ENCODE measurements around the gene IL6ST.
"Not testable (repeated sequence)": the region's sequence is repeated elsewhere in the genome, so short reads cannot be mapped to it uniquely, and the experiment has no call there.

The IL6ST gene

DNA sequence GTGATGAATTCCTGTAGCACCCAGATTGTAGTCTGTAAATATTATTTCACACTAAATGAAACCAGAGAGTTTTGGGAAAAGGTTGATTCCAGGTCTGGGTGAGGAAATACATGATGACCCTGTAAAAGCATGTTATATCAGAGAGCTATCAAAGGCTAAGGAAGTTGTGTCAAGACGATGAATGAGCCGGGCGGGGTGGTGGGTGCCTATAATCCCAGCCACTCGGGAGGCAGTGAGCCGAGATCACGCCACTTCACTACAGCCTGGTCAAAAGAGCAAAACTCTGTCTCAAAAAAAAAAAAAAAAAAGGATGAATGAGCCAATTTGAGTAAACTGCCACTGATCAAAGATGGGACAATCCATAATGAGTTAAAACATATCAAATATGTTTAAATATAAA lies 29.2 kb downstream of the IL6ST start:
- no peak for DNase-seq (ENCODE audit: low spot score)

DNA sequence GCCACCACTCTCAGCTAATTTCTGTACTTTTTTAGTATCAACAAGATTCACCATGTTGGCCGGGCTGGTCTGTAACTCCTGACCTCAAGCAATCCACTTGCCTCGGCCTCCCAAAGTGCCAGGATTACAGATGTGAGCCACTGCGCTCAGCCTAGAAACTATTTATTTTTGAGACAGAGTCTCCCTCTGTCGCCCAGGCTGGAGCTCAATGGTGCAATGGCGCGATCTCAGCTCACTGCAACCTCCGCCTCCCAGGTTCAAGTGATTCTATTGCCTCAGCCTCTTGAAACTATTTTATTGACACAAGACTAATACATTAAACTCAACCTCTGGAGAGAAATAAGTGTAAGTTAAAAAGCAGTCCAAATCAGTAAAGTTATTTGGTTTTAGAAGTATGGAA lies 34.0 kb downstream of the IL6ST start:
- no peak for DNase-seq (ENCODE audit: low spot score)

DNA sequence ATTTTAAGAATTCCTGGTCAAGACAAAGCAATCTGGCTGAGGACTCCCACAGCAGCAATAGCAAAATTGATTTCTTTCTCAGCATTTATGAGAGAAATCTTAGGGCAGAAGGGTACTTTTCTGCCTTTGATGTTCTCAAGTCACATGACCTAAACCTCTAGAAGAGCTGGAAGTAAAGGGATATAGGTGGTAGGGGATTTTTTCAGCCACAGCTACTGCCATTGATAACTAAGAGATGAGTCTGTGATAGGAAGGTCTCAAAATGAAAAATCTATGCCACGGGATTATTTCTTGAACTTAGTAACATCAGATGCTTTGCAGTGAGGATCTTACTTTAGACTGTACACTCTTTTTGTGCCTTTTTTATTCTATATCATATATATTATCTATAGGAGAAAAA lies 35.6 kb downstream of the IL6ST start:
- no peak for DNase-seq (ENCODE audit: low spot score)

DNA sequence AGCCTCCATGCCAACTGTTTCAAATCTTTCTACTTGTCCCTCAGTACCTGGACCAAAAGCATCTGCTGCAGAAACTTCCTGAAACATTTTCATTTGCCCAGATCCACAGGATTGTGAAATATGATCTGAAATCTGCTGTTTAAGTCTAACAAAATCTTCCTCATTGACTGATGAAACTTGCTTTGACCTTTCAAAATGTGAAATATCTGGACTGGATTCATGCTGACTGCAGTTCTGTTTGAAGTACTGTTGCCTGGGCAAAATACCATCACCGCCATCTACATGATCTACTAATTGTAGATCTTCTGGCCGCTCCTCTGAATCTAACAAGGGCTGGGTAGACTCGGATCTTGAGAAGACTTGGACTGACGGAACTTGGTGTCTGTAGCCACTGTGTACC lies 53.6 kb downstream of the IL6ST start:
- DNase-seq (ENCODE audit: low spot score) = not testable (repeated sequence)

DNA sequence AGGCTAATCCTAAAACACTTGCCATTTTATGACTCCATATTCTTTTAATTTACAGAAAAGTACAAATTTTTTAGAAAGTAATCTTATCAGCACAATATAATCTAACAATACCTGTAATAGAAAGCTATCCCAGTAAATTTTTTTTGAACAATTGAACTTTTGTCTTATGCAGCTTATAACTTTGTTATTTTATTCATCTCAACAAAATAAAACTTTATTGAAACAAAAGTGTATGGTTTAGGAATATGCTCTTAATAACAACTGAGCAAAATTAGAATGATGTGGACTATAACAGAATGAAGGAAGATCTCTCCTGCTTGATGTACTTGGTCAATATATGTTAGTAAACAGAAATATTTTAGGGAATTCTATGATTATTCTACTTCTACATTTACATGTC lies 57.2 kb downstream of the IL6ST start:
- DNase-seq (ENCODE audit: low spot score) = not testable (repeated sequence)

DNA sequence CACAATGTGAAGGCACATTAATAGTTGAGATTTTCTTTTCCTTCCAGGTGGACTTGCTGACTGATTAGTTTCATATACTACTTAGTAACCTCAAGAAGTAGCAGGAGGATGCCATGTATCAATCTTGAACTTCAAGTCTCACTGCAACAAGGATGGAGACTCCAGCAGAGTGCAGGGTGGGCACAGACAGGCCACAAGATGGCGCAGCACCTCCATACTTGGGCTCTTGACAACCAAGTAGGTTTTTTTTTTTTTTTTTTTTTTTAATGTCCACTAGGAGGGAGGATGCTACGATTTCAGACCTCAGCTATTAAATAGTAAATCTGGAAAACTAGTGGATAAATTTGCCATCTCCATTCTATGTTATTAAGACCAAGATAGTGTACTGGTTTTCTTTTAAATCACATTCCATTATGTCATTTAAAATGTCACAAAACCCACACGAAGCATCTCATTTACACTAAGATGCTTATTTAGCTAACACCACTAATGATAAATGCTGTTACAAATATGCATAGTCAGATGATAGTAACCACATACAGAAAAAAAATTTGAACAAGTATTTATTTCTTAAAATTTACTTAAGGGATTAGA lies 58.6 kb downstream of the IL6ST start:
- peak; percentile 41 for DNase-seq (ENCODE audit: low spot score)

DNA sequence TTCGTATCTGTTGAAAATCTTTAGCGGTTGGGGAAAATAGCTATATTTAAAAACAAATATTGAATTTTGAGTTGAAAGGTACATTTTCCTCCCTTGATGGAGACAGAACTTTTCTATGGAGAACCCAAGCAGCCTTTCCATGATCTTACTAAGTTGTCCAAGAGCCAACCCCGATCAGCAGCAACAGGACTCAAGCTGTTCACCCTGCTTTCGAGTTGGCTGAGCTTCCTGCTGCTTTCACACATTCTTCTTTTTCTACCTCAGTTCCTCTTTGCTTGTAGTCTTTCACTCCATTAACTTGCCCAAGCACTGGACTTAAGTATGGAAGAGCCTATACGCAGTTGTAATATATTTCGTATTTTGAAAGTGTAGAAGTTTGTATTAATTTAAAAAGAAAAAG lies 59.4 kb downstream of the IL6ST start:
- DNase-seq (ENCODE audit: low spot score) = no peak

DNA sequence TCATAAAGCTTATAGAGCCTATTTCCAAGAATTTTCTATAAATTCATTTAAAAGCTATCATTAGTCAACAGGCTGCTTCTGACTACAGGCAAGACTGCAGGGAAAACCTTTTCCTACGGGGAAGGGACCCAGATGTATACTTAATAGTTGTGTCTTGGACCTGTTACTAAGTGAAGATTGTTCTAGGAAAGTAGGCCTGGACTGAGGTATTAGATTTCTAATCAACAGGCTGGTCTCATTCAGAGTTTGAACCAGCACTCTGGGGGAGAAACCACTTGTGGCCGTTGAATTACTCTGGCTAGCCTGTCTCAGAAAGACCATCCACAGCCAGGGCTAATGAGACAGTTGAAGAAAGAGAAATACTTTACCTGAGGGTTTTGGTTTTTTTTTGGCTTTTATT lies 60.0 kb downstream of the IL6ST start:
- DNase-seq (ENCODE audit: low spot score) = no peak

DNA sequence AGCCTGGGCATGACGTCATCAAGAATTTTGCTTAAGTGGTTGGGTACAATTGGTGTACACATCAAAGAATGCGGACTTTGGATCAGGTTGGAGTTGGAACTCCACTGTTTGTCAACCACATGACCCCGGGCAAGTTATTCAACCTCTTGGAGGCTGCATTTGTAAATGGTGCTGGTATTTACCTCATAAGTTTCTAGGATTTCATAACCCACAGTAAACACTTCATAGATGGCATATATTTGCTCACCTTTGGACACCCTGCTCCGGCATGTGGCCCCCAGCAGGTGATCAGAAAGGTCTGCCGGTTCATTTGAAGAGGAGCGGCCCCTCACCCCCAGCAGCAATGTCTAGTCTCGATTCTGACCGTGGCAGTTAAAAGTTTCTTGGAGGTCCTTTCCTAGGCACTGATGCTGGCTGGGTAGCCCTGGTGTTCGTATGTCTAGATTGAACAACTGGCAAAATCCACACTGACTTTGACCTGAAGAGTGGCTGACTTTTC lies 60.6 kb downstream of the IL6ST start:
- no peak for DNase-seq (ENCODE audit: low spot score)

DNA sequence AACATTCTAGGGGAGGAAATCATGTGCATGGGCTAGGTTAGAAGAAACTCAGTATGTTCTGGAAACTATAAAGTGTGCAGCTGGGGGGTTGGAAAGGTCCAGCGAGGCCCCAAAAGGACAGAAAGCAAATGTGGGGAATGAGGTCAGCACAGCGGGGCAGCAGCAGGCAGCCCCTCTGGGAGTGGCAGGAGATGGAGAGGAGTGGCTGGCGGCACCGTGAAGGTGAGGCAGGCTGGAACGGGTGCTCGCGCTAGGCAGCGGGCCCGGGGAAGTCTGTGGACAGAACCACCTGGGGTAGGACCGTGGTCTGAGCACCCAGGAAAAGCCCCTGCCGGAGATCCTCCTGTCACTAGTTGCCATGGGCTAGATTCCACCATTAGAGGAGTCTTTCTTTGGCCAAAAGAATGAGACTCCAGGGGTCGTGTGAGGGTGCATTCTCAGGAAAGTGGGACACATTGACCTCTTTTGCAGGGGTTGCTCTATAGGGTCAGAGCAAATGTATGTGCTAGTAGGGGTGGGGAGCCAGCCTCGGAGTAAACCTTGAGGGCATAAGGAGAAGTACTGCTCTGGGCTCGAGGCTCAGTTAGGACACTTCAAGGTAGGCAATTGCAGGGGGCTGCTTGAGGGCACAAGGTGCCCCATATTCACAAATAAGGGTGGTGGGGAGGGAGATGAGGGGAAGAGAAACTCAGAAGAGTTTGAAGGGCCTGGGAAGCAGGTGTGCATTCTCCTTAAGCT lies 61.2 kb downstream of the IL6ST start:
- no peak for DNase-seq (ENCODE audit: low spot score)

DNA sequence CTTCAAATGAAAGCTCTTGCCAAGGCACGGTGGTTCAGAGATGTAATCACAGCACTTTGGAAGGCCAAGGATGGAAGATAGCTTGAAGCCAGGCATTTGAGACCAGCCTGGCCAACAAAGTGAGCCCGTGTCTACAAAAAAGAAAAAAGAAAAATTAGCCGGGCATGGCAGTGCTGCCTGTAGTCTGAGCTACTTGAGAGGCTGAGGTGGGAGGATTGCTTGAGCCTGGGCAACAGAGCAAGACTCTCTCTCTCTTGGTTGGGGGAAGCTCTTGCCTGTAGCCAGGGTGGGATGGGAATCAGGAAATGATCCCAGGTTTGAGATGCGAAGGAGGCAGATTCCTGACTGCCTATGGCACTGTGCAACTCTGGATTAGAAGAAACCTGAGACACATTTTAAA lies 62.1 kb downstream of the IL6ST start:
- no peak for DNase-seq (ENCODE audit: low spot score)

DNA sequence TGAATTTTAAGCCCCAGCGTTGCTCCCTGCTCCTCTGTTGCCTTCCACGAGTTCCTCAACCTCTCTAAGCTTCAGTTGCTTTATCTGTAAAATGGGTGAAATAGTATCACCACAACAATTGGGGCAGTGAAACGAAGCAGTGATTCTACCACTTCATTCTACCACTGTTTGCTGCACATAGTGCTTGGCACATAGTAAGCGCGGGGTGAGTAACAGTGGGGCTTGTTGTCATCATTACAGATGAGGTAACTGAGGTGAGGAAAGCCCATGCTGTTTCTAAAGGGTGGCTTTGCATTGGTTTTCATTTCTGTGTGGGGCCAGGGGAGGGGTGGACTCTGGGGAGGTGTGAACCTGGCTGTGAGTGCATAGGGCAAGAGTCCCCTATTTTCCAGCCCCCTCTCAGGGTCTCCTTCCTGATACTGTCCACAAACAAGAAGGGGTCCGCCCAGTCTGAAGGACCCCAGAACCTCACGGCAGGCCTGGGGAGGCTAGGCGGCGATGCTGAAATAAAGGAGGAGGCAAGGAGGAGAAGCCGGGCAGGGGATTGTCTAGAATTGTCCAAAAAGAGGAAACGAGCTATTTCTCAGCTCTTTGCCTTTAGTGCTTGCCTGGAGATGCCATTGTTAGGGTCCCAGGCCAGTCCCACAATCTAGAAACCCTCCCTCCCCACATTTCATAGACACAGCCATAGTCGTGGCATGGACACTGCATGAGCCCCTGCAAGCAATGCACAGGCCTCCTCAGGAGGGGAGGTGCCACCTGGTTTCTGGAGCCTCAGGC lies 65.6 kb downstream of the IL6ST start:
- DNase-seq (ENCODE audit: low spot score) = no peak

DNA sequence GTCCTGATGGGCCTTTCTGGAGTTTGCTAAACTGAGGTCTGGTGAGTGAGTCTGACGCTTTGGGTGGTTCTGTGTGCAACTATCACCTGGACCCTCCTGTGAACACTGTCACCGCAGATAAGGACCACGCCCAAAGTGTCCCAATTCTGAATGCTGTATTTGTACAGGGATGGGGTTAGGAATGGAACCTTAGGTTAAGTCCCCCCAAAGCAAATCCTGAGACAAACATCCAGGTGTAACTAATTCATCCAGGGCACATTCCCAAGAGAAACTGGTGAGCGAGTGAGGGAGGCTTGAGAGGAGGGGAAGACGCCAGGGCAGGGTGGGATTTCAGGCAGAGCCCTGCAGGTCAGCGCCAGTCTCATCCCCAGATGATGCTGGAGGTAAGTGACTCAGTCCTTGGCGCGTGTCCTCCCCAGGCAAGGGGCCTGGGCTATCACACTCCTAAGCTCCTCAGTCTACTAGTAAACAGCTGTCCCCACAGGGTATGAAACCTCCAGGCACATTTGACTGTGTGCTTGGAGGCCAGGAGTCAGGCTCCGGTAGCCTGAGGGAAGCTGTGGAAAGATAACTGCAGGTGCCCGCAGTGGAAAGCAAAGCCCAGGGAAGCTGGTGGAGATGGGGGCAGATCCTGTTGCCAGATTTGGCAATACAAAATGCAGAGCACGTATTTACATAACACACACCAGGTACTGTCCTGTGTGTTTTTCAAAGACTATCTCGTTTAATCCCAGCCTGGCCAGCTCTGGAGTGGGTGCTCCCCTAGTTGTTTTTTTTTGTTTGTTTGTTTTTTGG lies 66.7 kb downstream of the IL6ST start:
- DNase-seq (ENCODE audit: low spot score) = no peak

DNA sequence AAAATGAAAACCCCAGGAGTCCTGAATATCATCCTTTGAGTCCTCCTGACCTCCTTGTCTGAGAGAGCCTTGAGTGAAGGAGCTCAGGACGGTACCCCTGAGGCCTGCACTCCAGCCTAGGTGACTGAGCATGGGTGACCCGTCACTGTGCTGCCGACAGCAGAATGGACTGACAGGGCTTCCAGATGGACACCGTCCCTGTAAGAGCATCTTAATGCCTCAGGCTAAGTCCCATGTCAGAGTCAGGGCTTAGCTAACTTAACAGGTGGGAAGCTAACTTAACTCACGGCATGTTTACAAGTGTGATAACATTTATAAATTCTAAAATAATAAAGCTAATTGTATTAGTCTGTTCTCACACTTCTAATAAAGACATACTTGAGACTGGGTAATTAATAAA lies 68.3 kb downstream of the IL6ST start:
- DNase-seq (ENCODE audit: low spot score) = no peak

DNA sequence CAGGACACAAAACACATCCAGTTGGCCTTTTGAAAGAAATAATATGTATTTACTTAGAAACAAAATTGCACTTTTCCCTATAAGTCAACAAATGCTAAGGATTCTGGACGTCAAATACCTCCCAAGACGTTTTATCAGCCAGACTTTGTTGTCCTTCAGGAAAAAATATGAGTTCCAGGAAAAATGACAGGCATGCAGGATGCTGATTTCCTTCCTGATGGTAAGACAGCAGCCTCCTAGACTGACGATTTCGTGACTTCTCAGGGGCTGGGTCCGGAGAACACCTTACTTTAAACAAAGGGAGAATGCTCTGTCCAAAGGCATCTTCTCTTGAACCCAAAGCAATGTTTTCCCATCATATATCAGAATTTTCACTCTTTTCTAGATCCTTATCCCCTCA lies 69.1 kb downstream of the IL6ST start:
- no peak for DNase-seq (ENCODE audit: low spot score)

DNA sequence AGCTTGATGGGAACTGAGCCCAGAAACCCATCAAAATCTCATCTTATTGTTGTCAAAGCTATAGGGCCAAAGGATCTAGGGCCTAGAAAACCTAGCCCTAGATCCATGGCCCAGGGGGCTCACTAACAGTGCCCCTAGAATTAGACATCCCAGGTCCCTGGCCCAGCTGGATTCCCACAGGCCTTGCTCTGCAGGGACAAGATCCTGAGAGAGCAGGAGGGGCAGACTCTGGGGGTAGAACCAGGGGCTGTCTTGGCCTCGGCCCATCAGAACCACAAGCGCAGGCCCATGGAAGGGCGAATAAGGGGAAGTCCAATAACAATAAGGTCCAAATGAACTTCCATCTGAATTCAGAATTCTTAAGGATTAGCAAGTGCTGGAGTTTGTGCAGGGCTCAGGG lies 69.6 kb downstream of the IL6ST start:
- DNase-seq (ENCODE audit: low spot score) = no peak

DNA sequence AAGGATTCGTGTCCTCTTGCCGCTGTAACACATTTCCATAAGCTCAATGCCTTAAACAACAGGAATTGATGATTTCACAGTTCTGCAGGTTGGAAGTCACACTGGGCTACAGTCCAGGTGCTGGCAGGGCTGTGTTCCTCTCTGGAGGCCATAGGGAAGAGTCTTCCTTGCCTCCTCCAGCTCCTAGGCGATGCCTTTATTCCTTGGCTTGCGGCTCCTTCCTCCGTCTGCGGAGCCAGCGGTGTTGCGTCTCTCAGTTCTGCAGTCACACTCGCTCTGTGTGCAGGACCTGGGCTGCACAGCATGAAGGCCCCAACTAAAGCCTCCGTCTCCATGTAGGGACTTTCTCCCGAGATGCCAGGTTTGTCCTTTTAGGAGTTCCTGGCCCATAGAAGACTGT lies 70.0 kb downstream of the IL6ST start:
- no peak for DNase-seq (ENCODE audit: low spot score)

DNA sequence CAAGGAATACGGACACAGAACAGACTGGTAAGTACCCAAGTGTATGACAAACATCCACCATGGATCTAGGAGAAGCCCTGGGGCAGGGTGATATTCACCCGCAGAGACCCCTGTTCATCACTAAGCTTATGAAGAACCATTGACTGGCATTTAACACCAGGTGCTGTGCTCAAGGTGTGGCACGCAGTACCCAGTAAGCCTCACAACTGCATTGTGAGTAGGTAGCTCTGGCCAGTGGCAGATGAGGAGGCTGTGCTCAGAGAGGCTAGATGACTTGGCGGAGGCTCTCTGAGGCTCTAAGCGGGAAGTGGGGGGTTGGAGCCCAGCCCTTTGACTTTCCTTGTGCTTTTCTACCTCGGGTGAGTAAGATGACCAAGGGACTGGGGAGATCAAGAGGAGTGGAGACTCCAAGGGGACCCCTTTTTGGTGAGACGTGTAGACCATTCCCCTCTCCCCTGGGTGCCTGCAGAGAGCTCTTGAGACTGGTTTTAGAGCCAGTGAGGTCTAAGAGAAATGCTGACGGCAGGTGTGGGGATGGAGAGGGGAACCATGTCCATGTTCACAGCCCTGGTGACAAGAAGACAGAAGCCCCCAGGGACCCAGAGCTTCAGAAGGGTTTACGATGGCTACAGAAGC lies 70.8 kb downstream of the IL6ST start:
- DNase-seq (ENCODE audit: low spot score) = no peak

DNA sequence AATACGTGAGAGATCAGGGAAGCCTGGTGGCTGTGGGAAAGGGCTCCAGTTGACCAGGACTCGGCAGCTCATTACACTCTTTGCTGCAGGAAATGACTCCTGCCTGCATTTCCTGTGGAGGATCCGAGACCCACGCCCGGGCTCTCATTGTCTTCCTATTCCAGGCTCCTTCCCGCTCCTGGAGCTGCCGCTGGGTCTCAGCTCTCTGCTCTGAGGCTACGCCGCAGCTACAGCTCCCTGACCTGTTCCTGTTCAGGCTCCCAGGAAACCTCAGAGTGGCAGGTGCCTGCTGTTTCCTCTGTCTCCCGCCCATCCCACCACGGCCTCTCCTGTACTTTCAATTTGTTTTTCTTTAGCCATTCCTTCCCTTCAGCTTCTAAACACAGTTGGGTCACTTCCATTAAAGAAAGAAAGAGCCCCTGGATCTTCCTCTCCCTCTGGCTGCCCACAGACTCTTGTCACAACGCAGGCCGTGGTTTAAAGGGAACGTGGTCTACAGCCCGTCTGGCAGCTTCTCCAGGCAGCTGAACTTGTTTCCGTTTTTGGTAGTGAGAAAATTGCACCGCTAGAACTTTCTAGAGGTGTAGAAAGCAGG lies 71.5 kb downstream of the IL6ST start:
- DNase-seq (ENCODE audit: low spot score) = no peak

DNA sequence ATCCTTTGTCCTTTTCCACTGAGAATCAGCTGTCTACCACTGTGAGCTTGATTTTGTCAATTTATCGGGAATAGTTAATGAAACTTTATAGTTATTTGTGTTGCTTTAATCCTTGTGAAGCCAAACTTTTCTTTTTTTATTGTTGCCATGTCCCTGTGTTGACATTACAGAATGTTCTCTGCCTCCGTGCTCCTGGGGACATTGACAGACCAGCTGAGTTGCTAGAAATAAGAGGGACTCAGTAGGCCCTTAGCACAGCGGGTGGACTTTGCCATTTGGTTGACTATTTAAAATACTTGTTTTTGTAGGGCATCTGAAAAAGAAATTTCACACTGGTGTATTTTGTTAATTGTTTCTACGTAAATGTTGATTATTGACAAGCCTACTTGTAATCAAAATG lies 73.1 kb downstream of the IL6ST start:
- DNase-seq (ENCODE audit: low spot score) = no peak

DNA sequence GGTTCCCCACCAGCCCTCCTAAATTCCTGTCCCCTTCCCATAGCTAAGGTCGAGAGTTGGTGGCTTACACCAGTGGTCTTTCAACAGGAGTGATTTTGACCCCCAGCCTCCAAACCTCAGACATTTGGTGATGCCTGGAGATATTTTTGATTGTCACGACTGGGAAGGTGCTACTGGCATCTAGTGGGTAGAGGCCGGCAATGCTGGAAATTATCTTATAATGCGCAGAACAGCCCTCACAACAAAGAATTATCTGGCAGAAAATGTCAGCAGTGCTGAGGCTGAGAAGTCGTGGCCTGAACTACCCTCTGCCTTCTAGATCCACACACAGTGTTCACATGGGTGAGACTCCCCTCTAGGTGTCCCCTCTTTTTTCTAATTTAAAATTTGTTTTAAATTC lies 74.0 kb downstream of the IL6ST start:
- DNase-seq (ENCODE audit: low spot score) = no peak

DNA sequence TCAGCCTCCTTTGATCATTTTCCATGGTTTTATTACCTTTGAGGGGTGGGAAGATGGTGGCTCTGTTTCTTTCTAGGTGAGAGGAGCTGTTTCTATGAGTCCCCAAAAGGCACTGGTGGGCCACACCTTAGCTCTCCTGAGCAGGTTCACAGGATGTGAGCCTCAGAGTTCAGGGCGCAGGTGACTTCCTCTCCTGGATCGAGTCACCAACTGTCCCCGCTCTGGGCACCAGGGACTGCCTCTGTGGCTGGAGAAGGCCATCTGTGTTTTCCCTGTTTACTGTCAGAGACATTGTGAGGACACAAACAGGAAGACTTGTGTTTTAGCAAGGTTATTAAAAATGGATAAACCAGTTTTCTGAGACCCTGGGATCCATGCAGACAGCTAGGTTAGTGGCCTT lies 75.1 kb downstream of the IL6ST start:
- no peak for DNase-seq (ENCODE audit: low spot score)
